ENCODE data around the gene EYS.

DNA sequence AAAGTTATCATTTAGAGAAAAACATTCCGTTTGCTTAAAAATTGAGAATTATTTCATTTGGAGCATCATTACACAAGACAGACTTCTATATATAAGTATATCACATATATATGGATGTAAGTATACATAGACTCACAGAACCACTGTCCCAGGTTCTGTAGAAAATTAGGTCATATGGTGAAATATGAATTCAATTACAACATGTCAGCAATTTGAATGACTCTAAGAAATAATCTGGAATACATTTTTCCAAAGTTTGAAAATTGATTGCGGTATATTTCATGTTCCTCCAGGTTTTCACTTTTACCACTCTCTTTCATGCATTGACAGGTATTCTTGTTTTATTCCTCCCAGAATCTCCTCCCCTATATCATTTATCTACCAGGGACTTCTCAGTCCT is 1179.1 kb downstream of the EYS start:
- TF ChIP-seq, protein P1, sequence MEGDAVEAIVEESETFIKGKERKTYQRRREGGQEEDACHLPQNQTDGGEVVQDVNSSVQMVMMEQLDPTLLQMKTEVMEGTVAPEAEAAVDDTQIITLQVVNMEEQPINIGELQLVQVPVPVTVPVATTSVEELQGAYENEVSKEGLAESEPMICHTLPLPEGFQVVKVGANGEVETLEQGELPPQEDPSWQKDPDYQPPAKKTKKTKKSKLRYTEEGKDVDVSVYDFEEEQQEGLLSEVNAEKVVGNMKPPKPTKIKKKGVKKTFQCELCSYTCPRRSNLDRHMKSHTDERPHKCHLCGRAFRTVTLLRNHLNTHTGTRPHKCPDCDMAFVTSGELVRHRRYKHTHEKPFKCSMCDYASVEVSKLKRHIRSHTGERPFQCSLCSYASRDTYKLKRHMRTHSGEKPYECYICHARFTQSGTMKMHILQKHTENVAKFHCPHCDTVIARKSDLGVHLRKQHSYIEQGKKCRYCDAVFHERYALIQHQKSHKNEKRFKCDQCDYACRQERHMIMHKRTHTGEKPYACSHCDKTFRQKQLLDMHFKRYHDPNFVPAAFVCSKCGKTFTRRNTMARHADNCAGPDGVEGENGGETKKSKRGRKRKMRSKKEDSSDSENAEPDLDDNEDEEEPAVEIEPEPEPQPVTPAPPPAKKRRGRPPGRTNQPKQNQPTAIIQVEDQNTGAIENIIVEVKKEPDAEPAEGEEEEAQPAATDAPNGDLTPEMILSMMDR (conservative IDR thresholded peaks at IDR 0.05; ENCODE audit: low read length) = no peak
- TF ChIP-seq EZH2phosphoT487 (IDR thresholded peaks at IDR 0.05; ENCODE audit: borderline replicate concordance) = no peak

Data from Loucy (cell line).